Measurements from ENCODE around the gene TMEM108.

DNA sequence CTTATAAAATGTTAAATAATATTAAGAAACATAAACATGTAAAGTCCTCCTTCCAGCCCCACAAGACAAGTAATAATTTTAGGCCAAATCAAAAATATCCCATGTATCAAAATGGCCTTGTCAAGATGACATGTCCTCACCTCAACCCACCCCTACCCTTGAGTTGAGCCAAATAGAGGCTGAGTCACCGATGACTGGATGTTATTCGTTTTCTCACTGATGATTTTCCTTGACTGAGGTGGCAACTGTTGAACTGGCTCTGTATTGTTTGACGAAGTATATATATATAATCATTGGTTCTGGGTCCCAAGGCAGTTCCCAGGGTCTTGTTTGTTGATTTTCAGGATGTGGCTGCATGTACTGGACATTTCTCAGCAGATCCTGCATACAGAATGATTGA lies 75.3 kb downstream of the TMEM108 start:
- TF ChIP-seq TAF1 (IDR thresholded peaks at IDR 0.05; ENCODE audit: borderline replicate concordance, low read depth, low read length) (no peak), POLR2A (IDR thresholded peaks at IDR 0.05; ENCODE audit: low read depth, low read length) (no peak)
